Loucy (cell line): ENCODE data around the gene TMEM184A.

Source experiments
- EZH2phosphoT487 ChIP-seq: fragments of 200-600 bp; IDR thresholded peaks from 2 replicates; pipeline ENCODE4 v1.6.1; 2018; ENCODE audit warnings: antibody characterized with exemption, mild to moderate bottlenecking, moderate library complexity, borderline replicate concordance
- TF ChIP-seq, protein P1 (sequence below): fragments of 200-600 bp; sonication (generic); conservative IDR thresholded peaks from 2 replicates; pipeline ENCODE4 v1.5.1; 2014; ENCODE audit warnings: mild to moderate bottlenecking, antibody characterized with exemption, low read length

- TF ChIP-seq, protein P1, sequence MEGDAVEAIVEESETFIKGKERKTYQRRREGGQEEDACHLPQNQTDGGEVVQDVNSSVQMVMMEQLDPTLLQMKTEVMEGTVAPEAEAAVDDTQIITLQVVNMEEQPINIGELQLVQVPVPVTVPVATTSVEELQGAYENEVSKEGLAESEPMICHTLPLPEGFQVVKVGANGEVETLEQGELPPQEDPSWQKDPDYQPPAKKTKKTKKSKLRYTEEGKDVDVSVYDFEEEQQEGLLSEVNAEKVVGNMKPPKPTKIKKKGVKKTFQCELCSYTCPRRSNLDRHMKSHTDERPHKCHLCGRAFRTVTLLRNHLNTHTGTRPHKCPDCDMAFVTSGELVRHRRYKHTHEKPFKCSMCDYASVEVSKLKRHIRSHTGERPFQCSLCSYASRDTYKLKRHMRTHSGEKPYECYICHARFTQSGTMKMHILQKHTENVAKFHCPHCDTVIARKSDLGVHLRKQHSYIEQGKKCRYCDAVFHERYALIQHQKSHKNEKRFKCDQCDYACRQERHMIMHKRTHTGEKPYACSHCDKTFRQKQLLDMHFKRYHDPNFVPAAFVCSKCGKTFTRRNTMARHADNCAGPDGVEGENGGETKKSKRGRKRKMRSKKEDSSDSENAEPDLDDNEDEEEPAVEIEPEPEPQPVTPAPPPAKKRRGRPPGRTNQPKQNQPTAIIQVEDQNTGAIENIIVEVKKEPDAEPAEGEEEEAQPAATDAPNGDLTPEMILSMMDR = no peak
- no peak for TF ChIP-seq EZH2phosphoT487
Measured at GRCh38 chr7:1549357-1550004, 6.5 kb downstream of the TMEM184A start.
